Activated CD4-positive, alpha-beta T cell treated with anti-CD3 and anti-CD28 coated beads, Interleukin-2, amount 50 U/mL, for 1 hour (primary cell): ENCODE data around the gene TMEM130.

ENCODE experiments used
- DNase-seq: peaks from one replicate; pipeline ENCODE4 v3.0.0-alpha.2; 2020

The TMEM130 gene

DNA sequence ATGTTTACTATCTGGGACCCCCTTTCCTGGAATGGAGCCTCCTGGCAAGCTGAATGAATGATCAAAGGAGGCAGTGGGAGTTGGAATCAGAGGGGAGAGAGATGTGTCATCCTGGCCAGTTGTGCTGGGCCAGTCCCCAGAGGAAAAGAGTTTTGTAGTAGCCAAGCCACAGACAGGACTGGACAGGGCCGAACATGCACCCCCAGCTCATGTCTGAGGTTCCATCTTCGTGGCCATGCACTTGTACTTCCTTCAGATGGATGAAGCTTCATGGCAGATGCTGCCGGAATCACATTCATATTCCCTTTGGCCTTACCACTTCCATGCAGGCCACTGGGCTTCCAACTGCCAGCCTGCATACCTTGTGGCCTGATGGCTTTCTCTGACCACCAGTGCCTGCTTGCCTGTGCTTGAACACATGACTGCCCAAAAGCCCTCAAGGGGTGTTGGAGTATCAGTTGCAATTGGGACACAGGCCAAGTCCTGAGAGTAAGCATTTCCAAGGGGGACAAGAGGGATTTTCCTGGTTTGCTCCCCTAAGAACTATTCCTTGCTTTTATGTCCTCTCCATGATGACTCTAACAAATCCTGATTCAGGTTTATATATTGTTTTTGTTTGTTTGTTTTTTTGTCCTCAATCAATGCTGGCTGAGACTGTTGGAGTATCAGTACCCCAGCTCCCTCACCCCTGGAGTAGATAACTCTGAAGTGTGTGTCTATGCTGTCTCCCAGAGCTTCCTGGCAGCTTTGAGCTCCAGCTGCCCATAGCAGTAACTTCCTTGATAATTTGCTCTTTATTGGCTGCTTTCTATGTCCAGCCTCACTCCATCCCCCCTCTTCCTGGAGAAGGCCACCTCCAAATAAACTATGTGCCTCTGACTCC, 63.6 kb downstream of the TMEM130 start:
- no peak for DNase-seq

DNA sequence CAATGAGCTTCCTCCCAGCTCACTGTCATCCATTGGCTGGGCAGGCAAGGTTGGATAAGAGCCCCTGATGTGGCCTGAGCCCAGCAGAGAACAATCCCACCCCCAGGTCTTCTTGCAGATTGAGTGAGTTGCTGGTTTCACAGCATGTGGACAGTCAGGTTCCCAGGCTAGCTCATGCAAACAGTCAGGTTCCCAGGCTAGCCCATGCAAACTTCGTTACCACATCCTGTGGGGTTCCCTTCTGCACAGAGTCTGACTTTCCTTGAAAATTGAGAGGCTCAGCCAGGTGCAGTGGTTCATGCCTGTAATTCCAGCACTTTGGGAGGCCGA, 67.1 kb downstream of the TMEM130 start:
- no peak for DNase-seq

DNA sequence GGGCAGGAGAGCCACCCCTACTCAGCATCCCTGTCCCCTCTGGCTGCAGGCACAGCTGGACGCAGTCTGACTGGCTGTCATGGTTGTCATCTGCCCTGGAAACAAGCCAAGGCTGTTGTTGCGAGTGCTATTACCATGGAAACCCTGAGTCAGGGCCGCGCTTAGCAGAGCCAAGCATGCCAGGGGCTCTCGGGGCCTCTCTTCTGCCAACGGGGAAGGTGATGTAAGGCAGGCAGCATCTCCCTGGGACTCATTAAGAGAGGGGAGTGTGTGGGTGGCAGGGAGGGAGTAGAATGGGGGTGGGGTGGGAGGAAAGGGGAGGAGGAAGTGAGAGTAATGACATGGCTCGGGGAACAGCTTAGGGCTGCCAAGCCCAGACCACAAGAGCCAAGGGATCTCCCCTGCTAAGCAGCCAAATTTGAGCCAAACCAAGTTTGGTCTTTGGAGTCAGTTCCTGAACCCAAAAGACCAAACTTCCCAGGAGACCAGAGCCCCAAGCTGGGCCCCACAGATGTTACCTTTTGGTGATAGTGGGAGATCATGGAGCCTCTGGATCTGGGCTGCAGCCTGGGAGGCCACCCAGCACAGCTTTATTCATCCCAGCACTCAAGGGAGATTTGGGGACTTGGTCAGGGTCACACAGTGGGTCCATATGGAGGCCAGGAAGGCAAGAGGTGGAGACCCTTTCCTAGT, 67.6 kb downstream of the TMEM130 start:
- DNase-seq = no peak

DNA sequence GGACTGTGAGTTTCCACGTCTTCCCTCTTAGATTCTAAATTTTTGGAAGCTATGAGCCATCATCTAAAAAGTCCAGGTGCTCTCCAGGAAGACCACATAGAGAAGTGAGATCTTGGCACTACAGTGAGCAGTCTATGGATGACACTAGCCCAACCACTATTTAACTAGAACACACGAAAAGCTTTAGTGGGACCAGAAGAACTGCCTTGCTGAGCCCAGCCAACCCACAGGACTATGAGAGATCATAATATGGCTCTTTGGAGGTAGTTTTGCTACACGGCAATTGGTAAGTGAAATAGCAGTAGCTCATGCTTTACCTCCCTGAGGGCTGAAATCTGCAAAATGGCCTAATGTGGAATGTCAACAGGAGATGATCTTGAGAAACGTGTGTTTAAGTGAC, 68.8 kb downstream of the TMEM130 start:
- DNase-seq = no peak

DNA sequence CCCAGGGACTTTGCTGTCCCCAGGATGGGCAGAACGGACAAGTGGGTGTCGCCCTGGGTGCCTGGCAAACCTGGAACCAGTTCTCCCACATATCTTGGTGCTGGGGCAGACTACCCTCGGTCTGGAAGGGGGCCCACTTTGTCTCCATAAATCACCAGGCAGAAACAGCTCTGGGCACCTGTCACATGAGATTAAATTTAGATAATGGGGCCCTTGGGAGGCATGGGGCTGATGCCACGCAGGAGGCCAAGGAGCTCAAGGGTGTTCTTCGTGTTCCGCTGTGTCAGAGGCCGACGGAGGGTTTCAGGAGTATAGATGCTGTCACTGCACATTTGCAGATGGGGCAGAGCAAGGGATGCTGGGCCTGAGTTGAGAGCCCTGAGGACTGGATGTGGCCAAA, 72.7 kb downstream of the TMEM130 start:
- no peak for DNase-seq
